Ovary (tissue), 3 donors: ENCODE measurements around the gene ADCY5.

Experiments
- EP300 ChIP-seq: sonication (generic); formaldehyde crosslinking; IDR thresholded peaks from one replicate; pipeline ENCODE4 v1.6.1; 2017; ENCODE audit warnings: antibody characterized with exemption
- POLR2A ChIP-seq: fragments of 450-650 bp; IDR thresholded peaks from one replicate; pipeline ENCODE4 v1.6.1; 2017; ENCODE audit warnings: antibody characterized with exemption, mild to moderate bottlenecking, moderate library complexity
- TF ChIP-seq, protein P1 (sequence below), 3 donors: fragments of 450-650 bp in 2 of 3; fragments of 200-600 bp in 1 of 3; IDR thresholded peaks; one replicate each; pipeline versions ENCODE4 v1.5.1 to v1.8.0; 2016 to 2022; ENCODE audit warnings: antibody characterized with exemption in 3 of 3, mild to moderate bottlenecking in 1 of 3
- donor health status: DM: no; HTN: no; CAD: no.

DNA sequence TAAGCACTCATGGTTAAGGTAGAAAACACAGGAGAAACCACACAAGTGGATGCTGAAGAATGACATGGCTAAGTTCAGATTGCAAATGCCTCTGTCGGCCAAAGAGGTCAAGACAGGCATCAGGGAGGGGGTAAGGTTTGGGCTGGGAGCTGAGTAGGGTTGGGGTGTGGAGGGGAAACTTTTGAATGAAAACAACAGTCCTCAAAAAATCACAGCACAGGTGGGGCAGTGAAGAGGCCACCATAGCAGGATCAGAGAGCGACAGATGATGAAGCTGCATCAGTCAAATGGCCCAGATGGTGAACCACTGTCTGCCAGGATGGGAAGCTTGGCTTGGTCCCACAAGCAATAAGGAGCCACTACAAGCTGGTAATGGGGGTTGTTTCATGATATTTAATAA, 74.9 kb downstream of the ADCY5 start:
- TF ChIP-seq, protein P1, sequence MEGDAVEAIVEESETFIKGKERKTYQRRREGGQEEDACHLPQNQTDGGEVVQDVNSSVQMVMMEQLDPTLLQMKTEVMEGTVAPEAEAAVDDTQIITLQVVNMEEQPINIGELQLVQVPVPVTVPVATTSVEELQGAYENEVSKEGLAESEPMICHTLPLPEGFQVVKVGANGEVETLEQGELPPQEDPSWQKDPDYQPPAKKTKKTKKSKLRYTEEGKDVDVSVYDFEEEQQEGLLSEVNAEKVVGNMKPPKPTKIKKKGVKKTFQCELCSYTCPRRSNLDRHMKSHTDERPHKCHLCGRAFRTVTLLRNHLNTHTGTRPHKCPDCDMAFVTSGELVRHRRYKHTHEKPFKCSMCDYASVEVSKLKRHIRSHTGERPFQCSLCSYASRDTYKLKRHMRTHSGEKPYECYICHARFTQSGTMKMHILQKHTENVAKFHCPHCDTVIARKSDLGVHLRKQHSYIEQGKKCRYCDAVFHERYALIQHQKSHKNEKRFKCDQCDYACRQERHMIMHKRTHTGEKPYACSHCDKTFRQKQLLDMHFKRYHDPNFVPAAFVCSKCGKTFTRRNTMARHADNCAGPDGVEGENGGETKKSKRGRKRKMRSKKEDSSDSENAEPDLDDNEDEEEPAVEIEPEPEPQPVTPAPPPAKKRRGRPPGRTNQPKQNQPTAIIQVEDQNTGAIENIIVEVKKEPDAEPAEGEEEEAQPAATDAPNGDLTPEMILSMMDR (IDR thresholded peaks at IDR 0.05), result no peak
- TF ChIP-seq EP300 (no peak), POLR2A (no peak)
